SK-N-SH treated with all-trans-retinoic acid at 6 μM for 48 hours (cell line): ENCODE data around the gene MEPCE.
"Not testable (repeated sequence)": the region's sequence is repeated elsewhere in the genome, so short reads cannot be mapped to it uniquely, and the experiment has no call there.

Experiments
- ARNTL ChIP-seq: fragments of 450-650 bp; formaldehyde crosslinking; IDR thresholded peaks from 2 replicates; pipeline ENCODE4 v1.5.0; 2020; ENCODE audit warnings: low read depth, mild to moderate bottlenecking, moderate library complexity, borderline replicate concordance
- POU6F1 ChIP-seq: fragments of 250-450 bp; sonication (Bioruptor Pico); IDR thresholded peaks from 2 replicates; pipeline ENCODE4 v1.8.0; 2021; ENCODE audit warnings: low read depth, mild to moderate bottlenecking, moderate library complexity, borderline replicate concordance
- PPARA ChIP-seq: fragments of 250-450 bp; sonication (Bioruptor Pico); IDR thresholded peaks from 2 replicates; pipeline ENCODE4 v1.5.0; 2020; ENCODE audit warnings: mild to moderate bottlenecking, borderline replicate concordance
- TOX ChIP-seq: fragments of 250-450 bp; sonication (Bioruptor Pico); IDR thresholded peaks from 2 replicates; pipeline ENCODE4 v1.8.0; 2021; ENCODE audit warnings: mild to moderate bottlenecking, moderate library complexity, borderline replicate concordance
- ZC3H10 ChIP-seq: fragments of 250-450 bp; sonication (Bioruptor Pico); IDR thresholded peaks from 2 replicates; pipeline ENCODE4 v1.5.1; 2021; ENCODE audit warnings: mild to moderate bottlenecking, moderate library complexity
- ZFP3 ChIP-seq: fragments of 250-450 bp; sonication (Bioruptor Pico); IDR thresholded peaks from 2 replicates; pipeline ENCODE4 v1.5.0; 2020; ENCODE audit warnings: mild to moderate bottlenecking, moderate library complexity
- ZFP30 ChIP-seq: fragments of 450-650 bp; formaldehyde crosslinking; IDR thresholded peaks from 2 replicates; pipeline ENCODE4 v1.5.0; 2022; ENCODE audit warnings: mild to moderate bottlenecking, moderate library complexity
- TF ChIP-seq, protein P1 (sequence below): fragments of 250-450 bp; sonication (Bioruptor Pico); IDR thresholded peaks from 2 replicates; pipeline ENCODE4 v1.5.0; 2020; ENCODE audit warnings: mild to moderate bottlenecking, moderate library complexity

DNA sequence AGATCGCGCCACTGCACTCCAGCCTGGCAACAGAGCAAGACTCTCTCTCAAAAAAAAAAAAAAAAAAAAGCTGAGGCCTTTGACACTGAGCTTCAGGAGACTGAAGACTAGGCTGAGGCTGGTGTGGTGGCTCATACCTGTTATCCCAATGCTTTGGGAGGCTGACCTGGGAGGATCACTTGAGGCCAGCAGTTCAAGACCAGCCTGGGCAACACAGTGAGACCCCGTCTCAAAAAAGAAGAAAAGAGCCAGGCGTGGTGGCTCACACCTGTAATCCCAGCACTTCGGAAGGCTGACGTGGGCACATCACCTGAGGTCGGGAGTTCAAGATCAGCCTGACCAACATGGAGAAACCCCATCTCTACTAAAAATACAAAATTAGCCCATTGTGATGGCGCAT lies 17.7 kb downstream of the MEPCE start:
- TF ChIP-seq ZFP30; ARNTL (CRISPR knock-in tag); PPARA (CRISPR knock-in tag); TOX (CRISPR knock-in tag); POU6F1 (CRISPR knock-in tag); ZC3H10 (CRISPR knock-in tag); ZFP3 (CRISPR knock-in tag): not testable (repeated sequence)
- TF ChIP-seq, protein P1, sequence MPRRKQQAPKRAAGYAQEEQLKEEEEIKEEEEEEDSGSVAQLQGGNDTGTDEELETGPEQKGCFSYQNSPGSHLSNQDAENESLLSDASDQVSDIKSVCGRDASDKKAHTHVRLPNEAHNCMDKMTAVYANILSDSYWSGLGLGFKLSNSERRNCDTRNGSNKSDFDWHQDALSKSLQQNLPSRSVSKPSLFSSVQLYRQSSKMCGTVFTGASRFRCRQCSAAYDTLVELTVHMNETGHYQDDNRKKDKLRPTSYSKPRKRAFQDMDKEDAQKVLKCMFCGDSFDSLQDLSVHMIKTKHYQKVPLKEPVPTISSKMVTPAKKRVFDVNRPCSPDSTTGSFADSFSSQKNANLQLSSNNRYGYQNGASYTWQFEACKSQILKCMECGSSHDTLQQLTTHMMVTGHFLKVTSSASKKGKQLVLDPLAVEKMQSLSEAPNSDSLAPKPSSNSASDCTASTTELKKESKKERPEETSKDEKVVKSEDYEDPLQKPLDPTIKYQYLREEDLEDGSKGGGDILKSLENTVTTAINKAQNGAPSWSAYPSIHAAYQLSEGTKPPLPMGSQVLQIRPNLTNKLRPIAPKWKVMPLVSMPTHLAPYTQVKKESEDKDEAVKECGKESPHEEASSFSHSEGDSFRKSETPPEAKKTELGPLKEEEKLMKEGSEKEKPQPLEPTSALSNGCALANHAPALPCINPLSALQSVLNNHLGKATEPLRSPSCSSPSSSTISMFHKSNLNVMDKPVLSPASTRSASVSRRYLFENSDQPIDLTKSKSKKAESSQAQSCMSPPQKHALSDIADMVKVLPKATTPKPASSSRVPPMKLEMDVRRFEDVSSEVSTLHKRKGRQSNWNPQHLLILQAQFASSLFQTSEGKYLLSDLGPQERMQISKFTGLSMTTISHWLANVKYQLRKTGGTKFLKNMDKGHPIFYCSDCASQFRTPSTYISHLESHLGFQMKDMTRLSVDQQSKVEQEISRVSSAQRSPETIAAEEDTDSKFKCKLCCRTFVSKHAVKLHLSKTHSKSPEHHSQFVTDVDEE (CRISPR knock-in tag), result not testable (repeated sequence)
